HEK293 (cell line): ENCODE measurements around the gene PLCL1.

Experiments used
- CTCF ChIA-PET: fragments of 350-600 bp; formaldehyde crosslinking; extraction: SDS; loops from one replicate; lab custom pipeline; 2021; ENCODE audit warnings: antibody characterized with exemption; lab: Yijun Ruan, JAX
- POLR2A ChIA-PET: fragments of 300-600 bp; formaldehyde crosslinking; extraction: SDS; loops from one replicate; lab custom pipeline; 2020; ENCODE audit warnings: antibody characterized with exemption, inconsistent platforms; lab: Yijun Ruan, JAX
- H3K27ac ChIP-seq: fragments of 200-500 bp; sonication (Bioruptor generic); 2 replicates; pipeline ENCODE4 v1.5.1; 2014; ENCODE audit warnings: low read depth, low read length, control low read depth, inconsistent platforms; ENCODE audit errors: extremely low read depth
- H3K36me3 ChIP-seq, 2 experiments: fragments of 200-500 bp in 1 of 2; sonication (Bioruptor generic) in 1 of 2; 1 replicate in 1 of 2; 2 replicates in 1 of 2; pipeline ENCODE4 v1.5.1; 2014 to 2017; ENCODE audit warnings: inconsistent platforms in 2 of 2, low read length in 2 of 2; ENCODE audit not compliant: control insufficient read depth in 2 of 2, insufficient read depth in 1 of 2
- H3K4me1 ChIP-seq: fragments of 200-500 bp; sonication (Bioruptor generic); 2 replicates; pipeline ENCODE4 v1.5.1; 2014; ENCODE audit warnings: mild to moderate bottlenecking, low read length, inconsistent platforms; ENCODE audit not compliant: control insufficient read depth, insufficient read depth
- H3K4me3 ChIP-seq: 2 replicates; pipeline ENCODE4 v1.5.1; 2011; ENCODE audit warnings: low read depth, mild to moderate bottlenecking, control low read depth, low read length, moderate library complexity
- H3K9me3 ChIP-seq: fragments of 200-500 bp; sonication (Bioruptor generic); 2 replicates; pipeline ENCODE4 v1.5.1; 2014; ENCODE audit warnings: low read depth, low read length, inconsistent platforms; ENCODE audit not compliant: control insufficient read depth, insufficient read depth
- BCL11B ChIP-seq: fragments of 450-650 bp; formaldehyde crosslinking; IDR thresholded peaks from 2 replicates; pipeline ENCODE4 v1.5.1; 2016; ENCODE audit warnings: low read depth, missing biosample characterization, missing genetic modification characterization
- ELK4 ChIP-seq: IDR thresholded peaks from 2 replicates; pipeline ENCODE4 v1.6.1; 2011; ENCODE audit warnings: mild to moderate bottlenecking, low read depth, low read length, borderline replicate concordance
- FEZF1 ChIP-seq: fragments of 450-650 bp; formaldehyde crosslinking; IDR thresholded peaks from 2 replicates; pipeline ENCODE4 v1.5.1; 2016; ENCODE audit warnings: missing biosample characterization, missing genetic modification characterization
- GFI1B ChIP-seq: fragments of 450-650 bp; formaldehyde crosslinking; IDR thresholded peaks from 2 replicates; pipeline ENCODE4 v1.5.1; 2016; ENCODE audit warnings: missing biosample characterization, missing genetic modification characterization
- GLIS1 ChIP-seq: fragments of 450-650 bp; formaldehyde crosslinking; IDR thresholded peaks from 2 replicates; pipeline ENCODE4 v1.5.1; 2016; ENCODE audit warnings: missing biosample characterization, missing genetic modification characterization
- GLIS2 ChIP-seq: fragments of 450-650 bp; formaldehyde crosslinking; IDR thresholded peaks from 2 replicates; pipeline ENCODE4 v1.5.1; 2016; ENCODE audit warnings: missing biosample characterization, missing genetic modification characterization
- PRDM1 ChIP-seq: fragments of 450-650 bp; formaldehyde crosslinking; IDR thresholded peaks from 2 replicates; pipeline ENCODE4; 2016; ENCODE audit warnings: missing biosample characterization, missing genetic modification characterization
- RBAK ChIP-seq: fragments of 450-650 bp; formaldehyde crosslinking; IDR thresholded peaks from 2 replicates; pipeline ENCODE4 v1.5.1; 2016; ENCODE audit warnings: missing biosample characterization, missing genetic modification characterization
- SP3 ChIP-seq: fragments of 450-650 bp; formaldehyde crosslinking; IDR thresholded peaks from 2 replicates; pipeline ENCODE4 v1.5.1; 2016; ENCODE audit warnings: missing biosample characterization, missing genetic modification characterization
- TCF7L2 ChIP-seq: IDR thresholded peaks from 2 replicates; pipeline ENCODE4 v1.6.1; 2011; ENCODE audit warnings: low read depth, mild to moderate bottlenecking, inconsistent platforms, low read length, moderate library complexity, borderline replicate concordance
- ZFHX2 ChIP-seq: fragments of 450-650 bp; formaldehyde crosslinking; conservative IDR thresholded peaks from 2 replicates; pipeline ENCODE4 v1.5.1; 2016; ENCODE audit warnings: missing biosample characterization, missing genetic modification characterization
- ZFP37 ChIP-seq: fragments of 450-650 bp; formaldehyde crosslinking; IDR thresholded peaks from 2 replicates; pipeline ENCODE4 v1.5.1; 2016; ENCODE audit warnings: missing biosample characterization, missing genetic modification characterization
- ZIC2 ChIP-seq: fragments of 450-650 bp; formaldehyde crosslinking; IDR thresholded peaks from 2 replicates; pipeline ENCODE4 v1.5.1; 2016; ENCODE audit warnings: missing biosample characterization, missing genetic modification characterization
- ZNF121 ChIP-seq: fragments of 450-650 bp; formaldehyde crosslinking; IDR thresholded peaks from 2 replicates; pipeline ENCODE4 v1.5.1; 2016; ENCODE audit warnings: missing biosample characterization, missing genetic modification characterization
- ZNF146 ChIP-seq: fragments of 450-650 bp; formaldehyde crosslinking; IDR thresholded peaks from 2 replicates; pipeline ENCODE4 v1.5.1; 2016; ENCODE audit warnings: missing biosample characterization, missing genetic modification characterization
- ZNF175 ChIP-seq: fragments of 450-650 bp; formaldehyde crosslinking; IDR thresholded peaks from 2 replicates; pipeline ENCODE4 v1.5.1; 2016; ENCODE audit warnings: missing biosample characterization, missing genetic modification characterization
- ZNF211 ChIP-seq: fragments of 450-650 bp; formaldehyde crosslinking; IDR thresholded peaks from 2 replicates; pipeline ENCODE4 v1.5.1; 2016; ENCODE audit warnings: low read depth, missing biosample characterization, missing genetic modification characterization
- ZNF266 ChIP-seq: fragments of 450-650 bp; formaldehyde crosslinking; IDR thresholded peaks from 2 replicates; pipeline ENCODE4 v1.5.1; 2016; ENCODE audit warnings: missing biosample characterization, missing genetic modification characterization, low read depth
- ZNF280C ChIP-seq: fragments of 450-650 bp; formaldehyde crosslinking; IDR thresholded peaks from 2 replicates; pipeline ENCODE4 v1.5.1; 2016; ENCODE audit warnings: missing biosample characterization, missing genetic modification characterization
- ZNF366 ChIP-seq: fragments of 450-650 bp; formaldehyde crosslinking; conservative IDR thresholded peaks from 2 replicates; pipeline ENCODE4 v1.5.1; 2016; ENCODE audit warnings: missing biosample characterization, missing genetic modification characterization
- ZNF394 ChIP-seq: fragments of 450-650 bp; formaldehyde crosslinking; IDR thresholded peaks from 2 replicates; pipeline ENCODE4 v1.5.1; 2016; ENCODE audit warnings: missing biosample characterization, missing genetic modification characterization, mild to moderate bottlenecking, moderate library complexity, borderline replicate concordance
- ZNF501 ChIP-seq: fragments of 450-650 bp; formaldehyde crosslinking; IDR thresholded peaks from 2 replicates; pipeline ENCODE4 v1.5.1; 2016; ENCODE audit warnings: missing biosample characterization, missing genetic modification characterization
- ZNF513 ChIP-seq: fragments of 450-650 bp; IDR thresholded peaks from 2 replicates; pipeline ENCODE4 v1.5.1; 2018; ENCODE audit warnings: missing biosample characterization, missing genetic modification characterization
- ZNF521 ChIP-seq: fragments of 450-650 bp; formaldehyde crosslinking; IDR thresholded peaks from 2 replicates; pipeline ENCODE4 v1.5.1; 2017; ENCODE audit warnings: missing biosample characterization, mild to moderate bottlenecking, missing genetic modification characterization
- ZNF561 ChIP-seq: fragments of 450-650 bp; IDR thresholded peaks from 2 replicates; pipeline ENCODE4 v1.5.1; 2018; ENCODE audit warnings: missing biosample characterization, missing genetic modification characterization, borderline replicate concordance
- ZNF596 ChIP-seq: fragments of 450-650 bp; IDR thresholded peaks from 2 replicates; pipeline ENCODE4 v1.5.0; 2018; ENCODE audit warnings: missing biosample characterization, mild to moderate bottlenecking, missing genetic modification characterization, moderate library complexity
- ZNF629 ChIP-seq: fragments of 450-650 bp; formaldehyde crosslinking; IDR thresholded peaks from 2 replicates; pipeline ENCODE4 v1.5.1; 2017; ENCODE audit warnings: missing biosample characterization, missing genetic modification characterization
- ZNF701 ChIP-seq: fragments of 450-650 bp; formaldehyde crosslinking; IDR thresholded peaks from 2 replicates; pipeline ENCODE4 v1.5.1; 2016; ENCODE audit warnings: missing biosample characterization, missing genetic modification characterization
- ZNF792 ChIP-seq: fragments of 450-650 bp; formaldehyde crosslinking; IDR thresholded peaks from 2 replicates; pipeline ENCODE4 v1.5.1; 2016; ENCODE audit warnings: missing biosample characterization, missing genetic modification characterization
- ZSCAN30 ChIP-seq: fragments of 450-650 bp; IDR thresholded peaks from 2 replicates; pipeline ENCODE4 v1.5.1; 2018; ENCODE audit warnings: missing biosample characterization, mild to moderate bottlenecking, missing genetic modification characterization, moderate library complexity

Gene PLCL1

GRCh38 chr2:197946562-197946961 lies 142.2 kb downstream of the PLCL1 start:
- peak; percentile 94 for TF ChIP-seq GFI1B
- TF ChIP-seq BCL11B: peak; percentile 52; the same call in 1 of the 2 replicates
- TF ChIP-seq TCF7L2: no peak
- 0 out of 2 replicates have a peak, but pooled peaks have one; percentile 26 for TF ChIP-seq ZIC2
- TF ChIP-seq ZNF394 (tag by site-specific recombination): peak; percentile 76
- 0 out of 2 replicates have a peak, but pooled peaks have one; percentile 25 for TF ChIP-seq ZNF561 (tag by site-specific recombination)
- TF ChIP-seq FEZF1 (tag by site-specific recombination): 0 out of 2 replicates have a peak, but pooled peaks have one; percentile 8
- TF ChIP-seq ZFP37 (tag by site-specific recombination): 0 out of 2 replicates have a peak, but pooled peaks have one; percentile 24
- 0 out of 2 replicates have a peak, but pooled peaks have one; percentile 6 for TF ChIP-seq GLIS1 (tag by site-specific recombination)
- TF ChIP-seq SP3 (tag by site-specific recombination): no peak
- TF ChIP-seq, all 188 proteins: peak for 8
- ChIA-PET POLR2A (no interaction called here), CTCF (no interaction called here)
- Histone ChIP-seq H3K9me3 (no peaks in the 10 kb centered on the region), H3K36me3 (no peaks in the 10 kb centered on the region), H3K4me1 (peaks cover 3% of the 10 kb centered on the region; the same call in 1 of the 2 replicates), H3K27ac (no peak overlapping the region), H3K4me3 (no peak overlapping the region)

GRCh38 chr2:197947219-197947757 lies 142.9 kb downstream of the PLCL1 start:
- Histone ChIP-seq H3K9me3 (no peaks in the 10 kb centered on the region), H3K4me3 (no peak overlapping the region), H3K4me1 (peaks cover 3% of the 10 kb centered on the region; the same call in 1 of the 2 replicates), H3K27ac (no peak overlapping the region), H3K36me3 (no peaks in the 10 kb centered on the region)
- ChIA-PET POLR2A (no interaction called here), CTCF (no interaction called here)
- TF ChIP-seq ZNF513 (tag by site-specific recombination) (no peak), ZFHX2 (no peak)

- Histone ChIP-seq H3K27ac (no peak overlapping the region), H3K4me3 (no peak overlapping the region), H3K36me3 (no peaks in the 10 kb centered on the region), H3K9me3 (no peaks in the 10 kb centered on the region), H3K4me1 (peaks cover 3% of the 10 kb centered on the region; the same call in 1 of the 2 replicates)
- ChIA-PET POLR2A (no interaction called here), CTCF (no interaction called here)
- TF ChIP-seq ZNF501: no peak
- no peak for TF ChIP-seq ZNF266
- TF ChIP-seq ZNF121 (tag by site-specific recombination): no peak
- no peak for TF ChIP-seq GLIS2
- TF ChIP-seq ZNF792 (tag by site-specific recombination): no peak
- TF ChIP-seq ZNF146 (tag by site-specific recombination): no peak
- no peak for TF ChIP-seq ZNF701 (tag by site-specific recombination)
- no peak for TF ChIP-seq ZNF280C (tag by site-specific recombination)
- no peak for TF ChIP-seq RBAK
- TF ChIP-seq ZNF366: no peak
- TF ChIP-seq ZNF521 (tag by site-specific recombination): no peak
- TF ChIP-seq ELK4: no peak
- TF ChIP-seq ZNF596 (tag by site-specific recombination): no peak
- no peak for TF ChIP-seq ZNF175 (tag by site-specific recombination)
- no peak for TF ChIP-seq PRDM1 (tag by site-specific recombination)
- TF ChIP-seq ZNF629: no peak
- TF ChIP-seq ZSCAN30 (tag by site-specific recombination): no peak
- no peak for TF ChIP-seq ZNF211 (tag by site-specific recombination)
Measured at GRCh38 chr2:197949224-197949623, 144.8 kb downstream of the PLCL1 start.
